Measurements from ENCODE around the gene DCBLD2. TPM values are rescaled to one million over a fixed set of nuclear protein-coding genes. Genes with fewer than 3 reads are reported as not detected.

The DCBLD2 gene
- total RNA-seq, 1 experiment from 2014 or later = 48.0 TPM

DNA sequence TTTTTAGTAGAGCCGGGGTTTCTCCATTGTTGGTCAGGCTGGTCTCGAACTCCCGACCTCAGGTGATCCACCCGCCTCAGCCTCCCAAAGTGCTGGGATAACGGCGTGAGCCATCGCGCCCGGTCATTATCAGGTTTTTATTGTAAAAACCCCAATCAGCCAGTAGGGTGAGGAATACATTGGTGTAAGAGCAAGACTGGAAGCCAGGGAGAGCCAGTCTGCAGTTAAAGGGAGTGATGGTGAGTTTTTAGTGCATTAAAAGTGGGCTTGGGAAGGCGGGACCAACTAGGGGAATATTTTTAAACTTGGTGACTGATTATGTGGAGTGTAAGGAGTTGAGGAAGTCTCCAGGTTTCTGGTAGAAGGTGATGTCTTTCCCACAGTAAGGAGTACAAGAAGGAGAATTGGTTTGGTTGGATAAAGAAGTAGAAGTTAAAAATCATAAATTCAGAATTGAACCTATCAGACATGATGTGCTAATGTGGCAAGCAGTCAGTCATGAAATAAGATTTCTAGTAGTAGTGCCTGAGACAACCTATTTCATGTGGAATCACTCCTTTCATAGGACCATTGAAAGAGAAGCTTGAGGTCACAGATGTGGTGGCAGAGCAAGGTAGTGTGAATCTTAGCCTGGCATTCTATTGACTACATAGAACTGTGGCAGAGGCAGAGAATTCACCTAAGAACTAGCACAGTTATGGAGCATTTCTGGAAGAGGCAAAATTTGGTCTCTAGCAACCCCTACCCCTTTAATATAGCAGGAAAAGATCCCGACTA is 2.4 kb upstream of the DCBLD2 start:
- no CpG with 5 or more reads among the region's 11 CpGs for WGBS (ENCODE audit: extremely low coverage, insufficient read length, low lambda C conversion rate)
- no peak overlapping the region for H3K56ac ChIP-seq (ENCODE audit: insufficient read length, low read depth, low read length)
- H3K4me3 Mint-ChIP-seq = no peak overlapping the region

More for the DNA sequence above, 2.4 kb upstream of the DCBLD2 start:
- H2AFZ ChIP-seq (ENCODE audit: low read length) = no peak overlapping the region
- H4K8ac ChIP-seq (replicated peaks; ENCODE audit: insufficient read length, low read depth, low read length) = no peak overlapping the region
- no peaks in the 10 kb centered on the region for H3K9me3 ChIP-seq (ENCODE audit: control insufficient read depth, low read depth, low read length)
- no peak overlapping the region for H3K27ac ChIP-seq (ENCODE audit: insufficient read length, low read depth, low read length)
- no peak overlapping the region for H2BK5ac ChIP-seq (ENCODE audit: insufficient read length, low read length)
- no peak overlapping the region for H3K27ac Mint-ChIP-seq
- no peak overlapping the region for H2BK120ac ChIP-seq (ENCODE audit: low read depth, low read length, poor library complexity, severe bottlenecking)
- peaks cover 21 to 27% of the 10 kb centered on the region in 2 experiments for H3K4me1 Mint-ChIP-seq
- no peaks in the 10 kb centered on the region for H3K23me2 ChIP-seq (ENCODE audit: insufficient read length, low read depth, low read length, poor library complexity, severe bottlenecking)
- H2AK5ac ChIP-seq (ENCODE audit: insufficient read length, low read length) = no peak overlapping the region
- 0 out of 2 replicates have a peak, but pooled peaks cover 2% of the 10 kb centered on the region for H3K4me1 ChIP-seq (ENCODE audit: insufficient read depth, low read length)
- H3K79me1 ChIP-seq (ENCODE audit: insufficient read depth, low read depth, low read length, poor library complexity, severe bottlenecking) = no peaks in the 10 kb centered on the region
- H4K20me1 ChIP-seq (ENCODE audit: control insufficient read depth, insufficient read depth, insufficient read length) = no peaks in the 10 kb centered on the region
- no peak overlapping the region for H3T11ph ChIP-seq (ENCODE audit: low read length)
- H3K18ac ChIP-seq (ENCODE audit: insufficient read length, low read depth, low read length) = no peak overlapping the region
- no peak overlapping the region for H3K4me2 ChIP-seq (ENCODE audit: insufficient read depth, insufficient read length, low read length)
- H4K91ac ChIP-seq (ENCODE audit: insufficient read length, low read depth, low read length) = no peak overlapping the region
- H3K27me3 ChIP-seq (ENCODE audit: insufficient read depth, low read length) = no peaks in the 10 kb centered on the region
- H3K9ac ChIP-seq (ENCODE audit: extremely low read depth, insufficient read length, low read length) = no peak overlapping the region
- H3K23ac ChIP-seq (ENCODE audit: insufficient read length, low read depth, low read length) = no peak overlapping the region
- H3K9me3 Mint-ChIP-seq = peaks cover 8 to 9% of the 10 kb centered on the region in 2 experiments; a peak in 4 of 5 replicates
- no peak overlapping the region for H3K4ac ChIP-seq (ENCODE audit: low read depth, low read length)
- H2BK15ac ChIP-seq (ENCODE audit: low read depth, low read length) = no peak overlapping the region
- TF ChIP-seq, protein P1, sequence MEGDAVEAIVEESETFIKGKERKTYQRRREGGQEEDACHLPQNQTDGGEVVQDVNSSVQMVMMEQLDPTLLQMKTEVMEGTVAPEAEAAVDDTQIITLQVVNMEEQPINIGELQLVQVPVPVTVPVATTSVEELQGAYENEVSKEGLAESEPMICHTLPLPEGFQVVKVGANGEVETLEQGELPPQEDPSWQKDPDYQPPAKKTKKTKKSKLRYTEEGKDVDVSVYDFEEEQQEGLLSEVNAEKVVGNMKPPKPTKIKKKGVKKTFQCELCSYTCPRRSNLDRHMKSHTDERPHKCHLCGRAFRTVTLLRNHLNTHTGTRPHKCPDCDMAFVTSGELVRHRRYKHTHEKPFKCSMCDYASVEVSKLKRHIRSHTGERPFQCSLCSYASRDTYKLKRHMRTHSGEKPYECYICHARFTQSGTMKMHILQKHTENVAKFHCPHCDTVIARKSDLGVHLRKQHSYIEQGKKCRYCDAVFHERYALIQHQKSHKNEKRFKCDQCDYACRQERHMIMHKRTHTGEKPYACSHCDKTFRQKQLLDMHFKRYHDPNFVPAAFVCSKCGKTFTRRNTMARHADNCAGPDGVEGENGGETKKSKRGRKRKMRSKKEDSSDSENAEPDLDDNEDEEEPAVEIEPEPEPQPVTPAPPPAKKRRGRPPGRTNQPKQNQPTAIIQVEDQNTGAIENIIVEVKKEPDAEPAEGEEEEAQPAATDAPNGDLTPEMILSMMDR (conservative IDR thresholded peaks at IDR 0.05) = peak; percentile 21; the same call in 1 of the 3 replicates
- no peak overlapping the region for H3K14ac ChIP-seq (ENCODE audit: insufficient read depth, low read length)
- peaks cover under 1% of the 10 kb centered on the region; the same call in 1 of the 2 replicates for H3K27me3 Mint-ChIP-seq (ENCODE audit: low read depth)
- peak; percentile 31 for DNase-seq
- peaks cover under 1 to 12% (median 2%) of the 10 kb centered on the region in 3 experiments; a peak in 5 of 7 replicates for H3K36me3 Mint-ChIP-seq (ENCODE audit: insufficient read depth in 1 of 3, low read depth in 3 of 3)
- no peak overlapping the region for H2BK20ac ChIP-seq (ENCODE audit: low read depth, low read length, poor library complexity, severe bottlenecking)
- H4K5ac ChIP-seq (ENCODE audit: insufficient read length, low read depth, low read length) = no peak overlapping the region
- H2BK12ac ChIP-seq (ENCODE audit: insufficient read length, low read depth, low read length) = no peak overlapping the region
- H3K79me2 ChIP-seq (ENCODE audit: insufficient read depth, low read length) = no peaks in the 10 kb centered on the region; the same call in 1 of the 2 replicates
